HL-60 (cell line): ENCODE results near the gene PRRC1.

Experiments used
- DNase-seq, 2 experiments: peaks; one replicate each; pipeline ENCODE4 v3.0.0-alpha.2; 2010 to 2020; ENCODE audit warnings: low read depth in 1 of 2, low spot score in 1 of 2
- H3K27ac ChIP-seq: fragments of 250-450 bp; sonication (Bioruptor Pico); replicated peaks from 2 replicates; pipeline ENCODE4 v1.5.1; 2020; ENCODE audit warnings: mild to moderate bottlenecking, moderate library complexity
- H3K27me3 ChIP-seq: fragments of 250-450 bp; sonication (Bioruptor Pico); 2 replicates; pipeline ENCODE4 v1.5.1; 2021; ENCODE audit warnings: mild to moderate bottlenecking, moderate library complexity; ENCODE audit not compliant: insufficient read depth, poor library complexity, severe bottlenecking
- H3K4me3 ChIP-seq: replicated peaks from 2 replicates; pipeline ENCODE4 v1.5.1; 2011; ENCODE audit warnings: mild to moderate bottlenecking, control low read depth, low read length; ENCODE audit not compliant: insufficient read depth
- CTCF ChIP-seq: IDR thresholded peaks from one replicate; pipeline ENCODE4 v1.5.1; 2011; ENCODE audit warnings: low read length, control low read depth, inconsistent platforms; ENCODE audit not compliant: insufficient read depth
- GABPA ChIP-seq: IDR thresholded peaks from 2 replicates; pipeline ENCODE4 v1.6.1; 2012; ENCODE audit warnings: low read depth
- POLR2AphosphoS5 ChIP-seq: IDR thresholded peaks from 2 replicates; pipeline ENCODE4 v1.6.1; 2012; ENCODE audit warnings: low read depth
- REST ChIP-seq: IDR thresholded peaks from 2 replicates; pipeline ENCODE4 v1.6.1; 2012; ENCODE audit warnings: low read depth; ENCODE audit not compliant: insufficient replicate concordance
- SPI1 ChIP-seq: IDR thresholded peaks from 2 replicates; pipeline ENCODE4 v1.6.1; 2012; ENCODE audit warnings: low read depth, mild to moderate bottlenecking, borderline replicate concordance

Gene PRRC1

GRCh38 chr5:127514816-127515215, 2.6 kb upstream of the PRRC1 start:
- no peaks in the 10 kb centered on the region for H3K27me3 ChIP-seq
- no peak overlapping the region for H3K4me3 ChIP-seq
- DNase-seq, result no peak
- no peak overlapping the region for H3K27ac ChIP-seq
- no peak for TF ChIP-seq GABPA
- TF ChIP-seq CTCF, result no peak
- TF ChIP-seq REST, result no peak
- no peak for TF ChIP-seq SPI1
- no peak for TF ChIP-seq POLR2AphosphoS5

- H3K4me3 ChIP-seq, result no peak overlapping the region
- TF ChIP-seq CTCF, result no peak
- TF ChIP-seq SPI1, result no peak
- TF ChIP-seq REST, result no peak
- no peak for TF ChIP-seq POLR2AphosphoS5
- TF ChIP-seq GABPA, result no peak
- H3K27me3 ChIP-seq, result no peaks in the 10 kb centered on the region
- H3K27ac ChIP-seq, result no peak overlapping the region
- no peak for DNase-seq
Observed at GRCh38 chr5:127515693-127516440, 1.6 kb upstream of the PRRC1 start.

GRCh38 chr5:127517110-127517479, 345 bp upstream of the PRRC1 start:
- DNase-seq, result no peak
- H3K27ac ChIP-seq, result peak overlapping the region; percentile 14; the same call in 1 of the 2 replicates
- H3K4me3 ChIP-seq, result peak overlapping the region; percentile 65
- H3K27me3 ChIP-seq, result no peaks in the 10 kb centered on the region
- no peak for TF ChIP-seq GABPA
- no peak for TF ChIP-seq REST
- TF ChIP-seq SPI1, result no peak
- TF ChIP-seq POLR2AphosphoS5, result no peak
- no peak for TF ChIP-seq CTCF
